Measurements from ENCODE around the gene NAIF1.

Gene NAIF1

GRCh38 chr9:128085943-128086342, 18.8 kb upstream of the NAIF1 start:
- ChIA-PET CTCF (interaction anchor here (1.9 kb wide), 2 partner anchors 7 to 11 kb away, joined by 6 to 11 read pairs; no protein-coding TSS in a partner anchor), POLR2A (no interaction called here)
- no peak for TF ChIP-seq CTCF (IDR thresholded peaks at IDR 0.05; ENCODE audit: control extremely low read depth, extremely low read depth, low read depth, missing control alignments)
- no peak for DNase-seq (ENCODE audit: extremely low spot score)

GRCh38 chr9:128084746-128085145, 17.6 kb upstream of the NAIF1 start:
- ChIA-PET POLR2A (interaction anchor here (0.6 kb wide), 1 partner anchor 168 kb away, joined by 3 read pairs; the partner anchor contains the start of gene ST6GALNAC4), CTCF (interaction anchor here (0.9 to 1.9 kb wide), 7 partner anchors 9 to 140 kb away, joined by 3 to 11 read pairs (median 5); no protein-coding TSS in a partner anchor)
- no peak for TF ChIP-seq CTCF (IDR thresholded peaks at IDR 0.05; ENCODE audit: control extremely low read depth, extremely low read depth, low read depth, missing control alignments)
- DNase-seq (ENCODE audit: extremely low spot score), result no peak

- DNase-seq (ENCODE audit: extremely low spot score), result no peak
- POLR2A ChIA-PET, result no interaction called here
- CTCF ChIA-PET, result interaction anchor here (0.8 to 3.5 kb wide), 6 partner anchors 8 to 140 kb away, joined by 3 to 27 read pairs (median 4); partner anchors contain the start of gene NAIF1
- TF ChIP-seq CTCF (IDR thresholded peaks at IDR 0.05; ENCODE audit: control extremely low read depth, extremely low read depth, low read depth, missing control alignments), result no peak
Measured at GRCh38 chr9:128082151-128082550, 15.0 kb upstream of the NAIF1 start.

GRCh38 chr9:128081056-128081455, 13.9 kb upstream of the NAIF1 start:
- ChIA-PET CTCF (interaction anchor here (0.6 to 3.5 kb wide), 6 partner anchors 9 to 125 kb away, joined by 3 to 27 read pairs (median 4); no protein-coding TSS in a partner anchor), POLR2A (no interaction called here)
- no peak for DNase-seq (ENCODE audit: extremely low spot score)
- TF ChIP-seq CTCF (IDR thresholded peaks at IDR 0.05; ENCODE audit: control extremely low read depth, extremely low read depth, low read depth, missing control alignments), result no peak

GRCh38 chr9:128080206-128080605, 13.1 kb upstream of the NAIF1 start:
- TF ChIP-seq CTCF (IDR thresholded peaks at IDR 0.05; ENCODE audit: control extremely low read depth, extremely low read depth, low read depth, missing control alignments), result no peak

GRCh38 chr9:128078504-128079434, 11.6 kb upstream of the NAIF1 start:
- POLR2A ChIA-PET, result interaction anchor here (0.6 kb wide), 1 partner anchor 135 kb away, joined by 3 read pairs; no protein-coding TSS in a partner anchor
- no peak for TF ChIP-seq CTCF (IDR thresholded peaks at IDR 0.05; ENCODE audit: control extremely low read depth, extremely low read depth, low read depth, missing control alignments)
- CTCF ChIA-PET, result interaction anchor here (1.0 to 2.7 kb wide), 11 partner anchors 9 to 136 kb away, joined by 3 to 21 read pairs (median 5); partner anchors contain the start of genes NAIF1 and SLC25A25
- DNase-seq (ENCODE audit: extremely low spot score), result no peak

More at GRCh38 chr9:128080206-128080605, 13.1 kb upstream of the NAIF1 start:
- POLR2A ChIA-PET, result no interaction called here
- CTCF ChIA-PET, result interaction anchor here (1.2 to 3.5 kb wide), 4 partner anchors 12 to 45 kb away, joined by 4 to 27 read pairs (median 16); partner anchors contain the start of genes NAIF1 and SLC25A25
- DNase-seq (ENCODE audit: extremely low spot score), result no peak
